Heart left ventricle (tissue), 13 donors: ENCODE data around the gene KNL1.

Source experiments
- POLR2A ChIP-seq, 2 donors: fragments of 450-650 bp; IDR thresholded peaks; one replicate each; pipeline ENCODE4 v1.6.1; 2017; ENCODE audit warnings: antibody characterized with exemption in 2 of 2, mild to moderate bottlenecking in 2 of 2, moderate library complexity in 2 of 2
- TF ChIP-seq, protein P1 (sequence below), 12 donors: fragments of 200-600 bp; sonication (generic) in 4 of 12; IDR thresholded peaks; one replicate each; pipeline versions ENCODE4 v1.5.0 to v1.8.0; 2018 to 2022; ENCODE audit warnings: antibody characterized with exemption in 12 of 12, mild to moderate bottlenecking in 5 of 12
- donor health status: ischemic (EF 13 %, LVEDD 7.1; RV severe dilation, severe dysfunction).
- donor health status: DM: no; HTN: yes; CAD: no.
- donor health status: DM: no; HTN: no; CAD: no.
- donor health status: ischemic (EF 25% LVEDD 6.9; RV normal size, moderate dysfunction).
- donor health status: ischemic (EF 25% LVEDD 5.7; RV mildly dilated, moderate dysfunction).
- donor health status: ischemic (EF 35%, LVEDD 5.7; RV mildly dilated, moderate dysfunction).
- donor health status: nonischemic (EF 11% LVEDD 7.7; RV severe dilation, severe dysfunction).
- donor health status: DM: yes; HTN: yes; CAD: no.
- donor health status: PGD.
- donor health status: ischemic (EF 29% LVEDD 5.4; RV normal size, mild dysfunction).
- donor health status: nonischemic (EF 23%, LVEDD 6.1; RV moderate dilation, normal function).

DNA sequence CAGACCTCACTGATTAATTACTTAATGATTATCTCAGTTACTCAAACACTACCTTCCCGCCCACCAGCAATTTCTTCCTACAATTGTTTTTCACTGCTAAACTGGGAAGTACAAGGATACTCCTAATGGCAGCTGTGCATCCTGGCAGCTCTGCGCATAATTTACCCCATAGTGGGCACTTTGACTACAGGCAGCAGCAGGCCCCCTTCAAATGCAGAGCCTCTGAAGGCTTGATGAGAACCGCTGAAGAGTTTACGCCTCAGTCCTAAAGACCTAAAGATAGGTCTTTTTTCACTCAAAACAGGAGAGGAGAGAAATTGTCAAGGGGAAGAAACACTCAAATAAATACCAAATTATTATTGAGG, 39.9 kb upstream of the KNL1 start:
- TF ChIP-seq, protein P1, sequence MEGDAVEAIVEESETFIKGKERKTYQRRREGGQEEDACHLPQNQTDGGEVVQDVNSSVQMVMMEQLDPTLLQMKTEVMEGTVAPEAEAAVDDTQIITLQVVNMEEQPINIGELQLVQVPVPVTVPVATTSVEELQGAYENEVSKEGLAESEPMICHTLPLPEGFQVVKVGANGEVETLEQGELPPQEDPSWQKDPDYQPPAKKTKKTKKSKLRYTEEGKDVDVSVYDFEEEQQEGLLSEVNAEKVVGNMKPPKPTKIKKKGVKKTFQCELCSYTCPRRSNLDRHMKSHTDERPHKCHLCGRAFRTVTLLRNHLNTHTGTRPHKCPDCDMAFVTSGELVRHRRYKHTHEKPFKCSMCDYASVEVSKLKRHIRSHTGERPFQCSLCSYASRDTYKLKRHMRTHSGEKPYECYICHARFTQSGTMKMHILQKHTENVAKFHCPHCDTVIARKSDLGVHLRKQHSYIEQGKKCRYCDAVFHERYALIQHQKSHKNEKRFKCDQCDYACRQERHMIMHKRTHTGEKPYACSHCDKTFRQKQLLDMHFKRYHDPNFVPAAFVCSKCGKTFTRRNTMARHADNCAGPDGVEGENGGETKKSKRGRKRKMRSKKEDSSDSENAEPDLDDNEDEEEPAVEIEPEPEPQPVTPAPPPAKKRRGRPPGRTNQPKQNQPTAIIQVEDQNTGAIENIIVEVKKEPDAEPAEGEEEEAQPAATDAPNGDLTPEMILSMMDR (IDR thresholded peaks at IDR 0.05), result no peak
- no peak for TF ChIP-seq POLR2A (IDR thresholded peaks at IDR 0.05)
